NCI-H524 (cell line): ENCODE data around the gene KIAA0825.
A peak's percentile ranks its signal among the peaks of the same experiment; 100 is the strongest.
"Not testable (repeated sequence)": the region's sequence is repeated elsewhere in the genome, so short reads cannot be mapped to it uniquely, and the experiment has no call there.

Experiments used
- DNase-seq, 2 experiments: peaks; one replicate each; lab custom pipeline; 2025; lab: John Stamatoyannopoulos, UW

The KIAA0825 gene

DNA sequence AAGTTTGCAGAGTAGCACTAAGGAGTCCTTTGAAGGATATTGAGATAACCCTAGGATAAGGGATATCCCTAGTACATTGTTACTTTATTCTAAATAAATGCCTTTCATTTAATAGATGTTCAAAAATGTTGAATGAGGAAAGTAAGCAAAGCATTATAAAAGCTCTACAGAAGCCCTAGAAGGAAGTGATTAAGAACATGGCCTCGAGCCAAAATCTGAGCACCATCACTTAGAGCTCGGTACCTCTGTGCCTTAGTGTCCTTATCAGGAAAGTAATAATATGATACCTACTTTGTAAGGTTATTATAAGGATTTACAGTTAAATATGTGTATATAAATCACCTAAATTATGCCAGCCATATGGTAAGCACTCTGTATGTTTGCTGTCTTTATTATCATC, 242.6 kb downstream of the KIAA0825 start:
- DNase-seq = peak; percentile 62 to 72

DNA sequence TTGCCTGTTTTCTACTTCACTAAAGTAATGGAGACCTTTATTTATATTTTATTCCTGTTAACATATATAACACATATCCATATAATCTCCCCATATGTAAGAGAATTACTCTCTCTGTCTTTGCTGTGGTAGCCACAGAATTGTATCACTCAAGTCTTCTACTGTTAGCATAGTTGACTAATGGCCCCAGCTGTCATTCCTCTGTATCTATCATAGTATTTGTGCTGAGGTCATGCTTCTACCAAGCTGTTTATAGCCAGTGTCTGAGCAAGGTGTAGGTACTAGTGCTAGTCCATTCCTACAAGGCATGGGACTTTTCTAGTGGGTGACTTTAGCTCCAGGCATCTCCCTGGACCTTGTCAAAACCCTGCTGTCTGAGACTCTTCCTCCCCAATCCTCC, 244.1 kb downstream of the KIAA0825 start:
- no peak for DNase-seq

DNA sequence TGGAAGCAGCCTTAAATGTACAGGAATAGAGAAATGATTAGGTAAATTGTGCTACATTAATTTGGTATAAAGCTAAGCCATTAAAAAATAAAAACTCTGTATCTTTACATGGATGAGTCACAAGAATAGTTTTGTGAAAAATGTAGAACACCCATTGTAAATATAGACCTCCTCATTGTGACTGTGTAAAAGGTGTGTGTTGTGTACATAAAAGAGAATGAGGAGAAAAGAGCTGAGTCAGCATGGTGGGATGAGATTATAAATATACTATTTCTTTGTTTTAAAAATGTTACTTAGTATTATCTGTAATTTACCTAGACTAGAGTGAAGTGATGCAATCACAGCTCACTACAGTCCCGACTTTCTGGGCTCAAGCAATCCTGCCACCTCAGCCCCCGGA, 250.5 kb downstream of the KIAA0825 start:
- no peak for DNase-seq

- no peak for DNase-seq
Measured at GRCh38 chr5:94366811-94367210, 251.6 kb downstream of the KIAA0825 start.

- DNase-seq = no peak
Measured at GRCh38 chr5:94362857-94363256, 255.5 kb downstream of the KIAA0825 start.

GRCh38 chr5:94361832-94362796, 256.3 kb downstream of the KIAA0825 start:
- no peak for DNase-seq

DNA sequence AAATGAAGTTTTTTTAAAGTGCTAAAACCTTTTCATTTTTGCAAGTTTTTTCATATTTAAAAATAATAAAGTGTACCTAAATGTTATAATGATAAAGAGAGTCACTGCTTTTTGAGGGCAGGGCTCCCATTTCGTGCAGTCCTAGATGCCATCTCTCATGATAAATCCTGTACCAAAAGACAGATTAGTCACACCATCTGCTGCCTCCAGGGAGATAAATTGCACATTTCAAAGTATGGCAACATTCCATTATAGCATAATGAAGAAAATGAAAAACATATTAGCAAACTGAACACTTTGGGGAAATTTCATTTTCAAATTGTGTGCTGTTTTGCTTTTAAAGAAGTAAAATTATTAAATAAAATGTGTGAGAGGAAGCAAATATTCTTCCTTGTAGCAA, 257.2 kb downstream of the KIAA0825 start:
- DNase-seq = peak in 1 of 2 experiments; percentile 7

GRCh38 chr5:94360382-94361130, 257.8 kb downstream of the KIAA0825 start:
- no peak for DNase-seq

- no peak for DNase-seq
Measured at GRCh38 chr5:94359880-94360279, 258.5 kb downstream of the KIAA0825 start.

DNA sequence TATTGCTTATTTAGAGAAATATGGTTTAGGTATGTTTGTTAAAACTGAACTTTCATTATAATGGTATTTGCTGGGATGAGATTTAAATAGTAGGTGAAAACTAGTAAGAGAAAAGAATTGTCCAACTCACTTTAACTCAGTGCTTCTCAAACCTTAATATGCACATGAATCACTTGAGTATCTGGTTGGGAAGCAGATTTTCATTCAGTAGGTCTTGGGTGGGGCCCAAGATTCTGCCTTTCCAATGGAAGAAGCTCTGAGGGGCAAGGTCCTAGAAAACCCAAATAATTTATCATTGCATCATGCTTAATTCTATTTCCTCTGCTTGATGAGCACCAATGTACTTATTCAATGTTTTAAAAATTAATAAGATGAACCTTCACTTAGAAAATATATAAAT, 262.6 kb downstream of the KIAA0825 start:
- DNase-seq = no peak

DNA sequence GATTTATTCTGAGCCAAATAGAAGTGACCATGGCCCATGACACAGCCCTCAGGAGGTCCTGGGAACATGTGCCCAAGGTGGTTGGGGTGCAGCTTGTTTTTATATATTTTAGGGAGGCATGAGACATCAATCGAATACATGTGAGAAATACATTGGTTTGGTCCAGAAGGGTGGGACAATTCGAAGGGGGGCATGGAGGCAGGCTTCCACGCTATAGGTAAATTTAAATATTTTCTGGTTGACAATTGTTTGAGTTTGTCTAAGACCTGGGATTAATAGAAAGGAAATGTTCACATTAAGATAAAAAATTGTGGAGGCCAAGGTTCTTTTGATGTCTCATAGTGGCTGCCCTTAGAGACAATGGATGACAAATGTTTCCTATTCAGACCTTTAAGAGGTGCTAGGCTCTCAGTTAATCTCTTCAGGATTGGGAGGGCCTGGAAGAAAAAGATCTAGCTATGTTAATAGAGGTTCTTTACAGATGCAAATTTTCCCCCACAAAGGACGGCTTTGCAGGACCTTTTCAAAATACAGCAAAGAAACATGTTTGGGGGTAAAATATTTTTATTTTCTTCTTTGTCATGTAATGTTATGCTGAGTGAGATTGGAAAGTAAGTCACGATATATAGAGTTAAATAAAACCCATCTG, 263.4 kb downstream of the KIAA0825 start:
- DNase-seq = not testable (repeated sequence)

DNA sequence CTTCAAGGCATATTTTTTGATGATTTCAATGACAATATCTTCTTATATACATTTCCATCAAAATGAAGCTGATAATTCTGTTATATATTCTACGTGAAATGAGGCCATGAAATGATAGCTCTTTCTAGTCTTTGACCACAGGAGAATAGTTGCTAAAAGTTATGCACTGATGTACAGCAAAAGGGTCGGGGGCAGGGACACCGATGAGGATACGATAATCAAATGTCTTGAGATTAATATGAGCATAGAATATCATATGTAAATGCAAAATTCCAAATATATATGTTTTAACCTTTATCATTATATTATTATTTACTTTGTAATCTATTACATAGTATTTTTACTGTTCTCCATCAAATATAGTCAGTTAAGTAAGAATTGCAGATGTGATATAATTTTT, 264.8 kb downstream of the KIAA0825 start:
- DNase-seq = no peak

DNA sequence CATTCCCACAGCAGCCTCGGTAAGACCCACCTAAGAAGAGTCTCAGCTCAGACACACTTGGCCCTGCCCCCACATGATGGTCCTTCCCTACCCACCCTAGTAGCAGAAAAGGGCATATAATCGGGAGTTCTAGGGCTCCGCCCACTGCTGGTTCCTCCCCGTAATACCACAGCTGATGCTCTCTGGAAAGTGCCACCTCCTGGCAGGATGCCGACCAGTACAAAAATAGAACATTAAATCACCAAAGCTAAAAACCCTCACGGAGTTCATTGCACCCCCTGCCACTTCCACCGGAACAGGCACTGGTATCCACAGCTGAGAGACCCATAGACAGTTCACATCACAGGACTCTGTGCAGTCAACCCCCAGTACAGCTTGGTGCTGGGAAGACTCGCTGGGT, 271.3 kb downstream of the KIAA0825 start:
- DNase-seq = no peak

GRCh38 chr5:94345257-94345656, 273.1 kb downstream of the KIAA0825 start:
- DNase-seq = no peak

- no peak for DNase-seq
Measured at GRCh38 chr5:94337617-94338016, 280.8 kb downstream of the KIAA0825 start.

DNA sequence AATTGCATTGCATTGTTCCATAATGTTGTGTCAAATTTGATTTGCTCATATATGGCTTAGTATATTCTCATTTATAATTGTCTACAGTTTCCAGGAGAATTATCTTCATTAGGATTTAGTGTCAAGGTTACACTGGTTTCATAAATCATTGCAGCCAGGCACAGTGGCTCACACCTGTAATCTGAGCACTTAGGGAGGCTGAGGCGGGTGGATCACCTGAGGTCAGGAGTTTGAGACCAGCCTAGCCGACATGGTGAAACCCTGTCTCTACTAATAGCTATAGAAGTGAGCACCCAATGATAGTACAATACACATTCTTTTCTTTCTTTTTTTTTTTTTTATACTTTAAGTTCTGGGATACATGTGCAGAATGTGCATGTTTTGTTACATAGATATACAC, 282.5 kb downstream of the KIAA0825 start:
- no peak for DNase-seq

- no peak for DNase-seq
Measured at GRCh38 chr5:94329115-94329514, 289.3 kb downstream of the KIAA0825 start.

DNA sequence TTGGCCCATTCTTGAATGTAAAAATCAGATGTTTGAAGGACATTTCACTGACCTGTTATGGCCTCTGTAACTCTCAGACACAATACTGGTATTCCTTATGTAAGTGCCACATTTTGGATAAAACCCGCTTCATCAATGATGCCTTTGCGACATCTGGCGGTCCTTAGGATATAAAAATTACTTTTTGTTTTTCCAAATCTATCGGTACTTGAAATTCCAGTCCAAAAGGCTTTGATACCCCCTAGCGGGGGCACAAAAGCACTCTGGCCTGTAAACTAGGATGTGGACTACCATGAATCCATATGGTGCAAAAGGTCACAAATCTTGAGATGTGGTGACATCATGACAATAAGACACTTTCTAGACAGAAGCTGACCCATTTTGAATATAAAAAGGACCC, 291.8 kb downstream of the KIAA0825 start:
- no peak for DNase-seq

GRCh38 chr5:94316916-94317838, 301.2 kb downstream of the KIAA0825 start:
- no peak for DNase-seq

DNA sequence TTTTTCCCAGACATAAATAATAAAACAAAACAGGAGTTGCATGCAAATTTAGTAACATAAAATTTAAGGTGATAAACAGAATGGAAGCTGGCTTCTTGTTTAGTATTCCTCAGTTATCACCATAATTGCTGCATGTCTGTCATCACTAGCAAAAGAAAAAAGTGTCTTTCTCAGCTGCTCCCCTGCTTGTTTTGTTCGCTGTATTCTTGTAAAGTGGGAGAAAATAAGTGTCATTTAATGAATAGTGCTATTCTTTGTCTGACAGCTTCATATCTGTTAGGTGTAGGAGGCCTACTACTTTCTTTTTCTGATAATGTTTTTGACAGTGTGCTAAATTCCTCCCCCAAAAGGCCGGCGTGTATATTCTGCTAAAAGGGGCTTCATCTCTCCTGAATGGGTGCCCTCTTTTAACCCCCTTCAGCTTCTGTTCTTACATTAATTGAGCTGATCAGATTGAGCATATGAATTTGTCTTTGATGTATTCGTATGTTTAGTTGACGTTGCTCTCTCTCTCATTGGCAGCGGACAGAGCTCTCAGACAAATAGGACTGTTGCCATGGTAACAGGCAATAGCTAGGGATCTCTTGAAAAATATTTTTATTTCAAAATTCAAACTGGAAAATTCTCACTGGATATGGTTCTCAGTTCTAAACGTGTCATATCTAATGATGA, 303.8 kb downstream of the KIAA0825 start:
- no peak for DNase-seq

- no peak for DNase-seq
Measured at GRCh38 chr5:94313696-94314095, 304.7 kb downstream of the KIAA0825 start.
